ENCODE measurements around the gene CCDC51.

- TF ChIP-seq, protein P1, sequence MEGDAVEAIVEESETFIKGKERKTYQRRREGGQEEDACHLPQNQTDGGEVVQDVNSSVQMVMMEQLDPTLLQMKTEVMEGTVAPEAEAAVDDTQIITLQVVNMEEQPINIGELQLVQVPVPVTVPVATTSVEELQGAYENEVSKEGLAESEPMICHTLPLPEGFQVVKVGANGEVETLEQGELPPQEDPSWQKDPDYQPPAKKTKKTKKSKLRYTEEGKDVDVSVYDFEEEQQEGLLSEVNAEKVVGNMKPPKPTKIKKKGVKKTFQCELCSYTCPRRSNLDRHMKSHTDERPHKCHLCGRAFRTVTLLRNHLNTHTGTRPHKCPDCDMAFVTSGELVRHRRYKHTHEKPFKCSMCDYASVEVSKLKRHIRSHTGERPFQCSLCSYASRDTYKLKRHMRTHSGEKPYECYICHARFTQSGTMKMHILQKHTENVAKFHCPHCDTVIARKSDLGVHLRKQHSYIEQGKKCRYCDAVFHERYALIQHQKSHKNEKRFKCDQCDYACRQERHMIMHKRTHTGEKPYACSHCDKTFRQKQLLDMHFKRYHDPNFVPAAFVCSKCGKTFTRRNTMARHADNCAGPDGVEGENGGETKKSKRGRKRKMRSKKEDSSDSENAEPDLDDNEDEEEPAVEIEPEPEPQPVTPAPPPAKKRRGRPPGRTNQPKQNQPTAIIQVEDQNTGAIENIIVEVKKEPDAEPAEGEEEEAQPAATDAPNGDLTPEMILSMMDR (IDR thresholded peaks at IDR 0.05): no peak
- TF ChIP-seq CHD2 (IDR thresholded peaks at IDR 0.05; ENCODE audit: low read length, partially characterized antibody): no peak
These were observed 16.6 kb downstream of the CCDC51 start for GRCh38 chr3:48423241-48423882.
